Measurements from ENCODE around the gene MEF2D.
A peak's percentile ranks its signal among the peaks of the same experiment; 100 is the strongest.

Gene MEF2D

DNA sequence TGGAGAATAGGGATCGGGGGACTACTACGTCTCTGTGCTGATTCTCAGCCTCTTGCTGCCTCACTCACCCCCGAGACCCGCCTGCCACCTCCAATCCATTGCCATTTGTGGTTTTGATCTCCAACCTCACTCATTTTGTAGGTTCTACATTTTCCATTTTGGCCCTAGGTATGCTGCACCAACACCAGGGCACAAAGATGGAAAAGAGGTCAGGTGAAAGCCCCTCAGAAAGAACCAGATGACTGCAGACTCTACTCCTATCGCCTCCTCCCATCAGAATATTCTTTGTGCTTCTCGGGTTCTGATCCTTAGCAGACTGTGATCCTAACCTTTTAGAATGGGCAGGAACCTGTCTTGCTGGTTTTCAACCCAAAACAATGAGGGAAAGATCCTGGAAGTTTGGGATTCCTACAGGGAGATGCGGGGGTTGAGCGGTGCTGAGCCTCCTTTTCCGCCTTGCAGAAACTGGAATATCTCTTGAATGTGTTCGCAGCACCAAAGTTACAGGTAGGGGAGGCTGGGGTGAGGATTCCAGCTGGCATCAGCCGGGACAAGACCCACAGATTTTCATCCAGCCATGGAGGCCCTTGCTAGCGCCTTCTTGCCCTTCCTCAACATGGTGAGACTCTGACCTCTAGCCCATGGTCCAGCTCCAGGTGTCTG is 78.5 kb downstream of the MEF2D start:
- no peak for DNase-seq

DNA sequence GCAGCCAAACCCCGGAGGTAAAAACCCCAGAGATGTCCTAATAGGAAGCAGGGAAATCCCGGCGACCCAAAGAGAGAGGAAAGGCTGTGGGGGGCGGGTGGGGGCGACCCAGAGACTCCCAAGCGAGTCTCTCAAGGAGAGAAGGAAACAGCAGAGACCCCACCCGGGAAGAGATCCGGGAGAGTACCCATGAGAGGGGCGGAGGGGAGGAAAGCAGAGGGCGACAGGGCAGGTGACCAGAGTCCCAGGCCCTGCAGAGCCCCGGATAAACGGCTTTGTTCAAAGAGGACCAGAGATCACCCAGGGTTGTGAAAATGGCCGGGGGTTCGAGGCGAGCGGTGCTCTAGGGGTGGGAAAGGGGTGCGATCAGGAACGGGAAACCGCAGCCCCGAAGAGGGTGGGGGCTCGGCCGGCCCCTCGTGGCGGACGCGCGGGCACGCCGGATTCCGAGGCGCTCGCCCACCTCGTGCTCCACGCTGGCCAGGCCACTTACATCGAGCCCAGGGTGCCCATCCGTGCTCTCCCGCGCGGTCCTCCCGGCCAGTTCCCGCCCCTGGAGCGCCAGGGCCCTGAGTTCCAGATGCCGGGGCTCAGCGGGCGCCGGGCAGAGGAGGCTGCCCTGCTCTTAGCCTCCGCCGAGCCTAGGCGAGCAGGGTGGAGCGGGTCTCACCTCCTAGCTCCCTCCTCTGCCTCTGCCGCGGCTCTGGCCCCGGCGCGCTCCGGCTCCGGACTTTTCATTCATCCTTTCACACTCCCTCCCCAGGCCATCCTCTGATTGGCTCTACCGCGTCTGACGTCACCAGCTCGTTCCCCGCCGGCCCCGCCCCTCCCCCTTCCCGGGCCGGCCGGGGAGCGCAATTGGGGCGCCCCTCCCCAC is 79.3 kb downstream of the MEF2D start:
- DNase-seq = peak; percentile 48

DNA sequence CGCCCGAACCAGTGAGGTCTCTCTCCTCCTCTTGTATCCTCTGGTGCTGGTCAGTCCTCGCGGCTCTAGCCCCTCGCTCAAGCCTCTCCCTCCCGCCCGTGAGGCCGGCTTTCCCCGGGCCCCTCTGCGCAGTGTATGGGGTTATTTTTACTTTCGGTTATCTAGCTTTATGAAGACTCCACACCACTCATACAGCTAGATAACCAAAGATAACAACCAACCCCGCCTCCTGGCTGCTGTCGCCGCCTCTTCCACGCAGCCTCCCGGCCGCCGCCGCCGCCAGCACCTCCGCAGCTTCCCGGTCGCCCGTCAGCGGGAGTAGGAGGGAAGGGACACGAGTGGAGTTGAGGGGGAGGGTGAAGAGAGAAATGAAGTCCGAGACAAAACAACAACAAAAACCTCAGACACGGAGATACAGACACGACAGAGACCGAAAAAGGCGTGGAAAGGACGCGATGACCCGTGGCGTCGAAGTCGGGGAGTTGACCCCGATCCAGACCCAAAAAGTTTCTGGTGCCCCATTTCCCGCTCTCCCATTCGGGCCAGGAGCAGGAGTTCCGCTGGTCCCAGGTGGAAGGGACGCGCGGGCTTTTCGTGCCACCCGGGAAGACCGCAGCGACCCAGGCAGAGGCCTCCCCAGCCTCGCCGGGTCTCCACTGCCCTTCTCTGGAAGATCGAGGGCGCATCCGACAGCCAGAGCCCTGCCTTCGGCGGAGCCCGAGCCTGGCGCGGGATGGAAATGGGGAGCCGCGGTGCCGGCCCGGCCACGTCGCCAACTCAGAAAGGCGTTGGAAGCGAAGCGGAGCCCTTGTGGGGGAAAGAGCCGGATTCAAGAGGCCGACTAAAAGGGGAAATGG is 80.1 kb downstream of the MEF2D start:
- DNase-seq = no peak

DNA sequence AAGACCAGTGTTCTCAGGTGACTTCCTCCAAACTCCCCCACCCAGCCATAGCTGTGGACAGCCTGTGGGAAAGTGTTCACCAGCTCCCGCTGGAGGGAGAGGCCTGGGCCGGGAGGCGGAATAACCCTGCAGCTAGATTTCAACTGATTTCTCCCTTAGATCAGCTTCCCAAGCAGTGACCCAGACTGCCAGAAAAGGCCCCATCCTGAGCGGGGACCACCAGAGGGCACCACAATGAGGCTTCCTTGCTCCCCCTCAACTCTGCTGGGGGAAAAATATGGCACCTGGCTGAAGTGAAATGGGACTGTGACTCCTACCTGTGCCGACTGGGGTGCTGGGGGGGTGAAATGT is 80.7 kb downstream of the MEF2D start:
- no peak for DNase-seq

DNA sequence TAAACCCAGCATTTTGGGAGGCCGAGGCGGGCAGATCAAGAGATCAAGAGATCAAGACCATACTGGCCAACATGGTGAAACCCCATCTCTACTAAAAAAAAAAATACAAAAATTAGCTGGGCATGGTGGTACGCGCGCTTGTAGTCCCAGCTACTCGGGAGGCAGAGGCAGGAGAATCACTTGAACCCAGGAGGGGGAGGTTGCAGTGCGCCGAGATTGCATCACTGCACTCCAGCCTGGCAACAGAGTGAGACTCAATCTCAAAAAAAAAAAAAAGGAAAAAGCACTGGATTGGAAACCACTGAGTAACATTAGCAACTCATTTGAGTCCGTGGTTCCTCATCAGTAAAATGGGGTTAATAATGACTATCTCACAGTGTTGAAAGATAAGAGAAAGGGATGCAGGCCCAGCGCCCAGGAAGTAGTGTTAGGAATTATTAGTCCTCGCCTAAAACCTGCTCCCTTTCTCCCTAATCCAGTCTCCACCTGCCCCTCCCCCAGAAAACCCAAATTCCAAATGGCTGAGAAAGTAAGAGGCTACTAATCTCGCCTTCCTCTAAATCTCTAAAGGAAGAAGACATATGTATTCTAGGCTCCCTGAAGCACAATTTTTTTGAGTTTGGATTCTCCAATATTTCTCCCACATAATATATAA is 82.0 kb downstream of the MEF2D start:
- no peak for DNase-seq

DNA sequence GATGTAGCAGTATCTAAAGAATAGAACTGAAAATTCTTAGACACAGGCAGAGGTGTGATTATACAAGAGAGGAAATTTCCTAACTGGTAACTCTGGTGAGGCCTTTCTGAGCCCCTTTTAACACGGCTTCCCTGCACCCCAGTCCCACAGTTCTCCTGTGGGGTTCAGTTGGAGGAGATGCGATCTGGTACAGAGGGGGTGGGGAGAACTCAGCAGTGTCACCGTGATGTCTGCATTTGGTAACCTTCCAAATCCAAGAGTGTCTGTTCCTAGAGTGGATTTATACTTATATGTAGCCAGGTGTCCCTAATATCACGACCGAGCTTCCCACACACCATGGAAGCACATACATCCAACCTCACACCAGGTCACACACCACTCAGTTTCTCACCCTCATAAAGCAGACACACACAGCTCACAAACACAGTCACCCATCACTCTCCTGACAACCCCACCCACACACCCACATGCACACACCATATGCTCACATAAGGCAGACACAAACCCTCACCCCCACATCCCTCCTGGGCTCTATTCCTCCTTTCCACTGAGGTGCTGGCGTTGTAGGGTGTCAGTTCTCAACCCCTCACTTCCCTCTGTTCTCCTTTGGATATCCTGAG is 83.1 kb downstream of the MEF2D start:
- no peak for DNase-seq

DNA sequence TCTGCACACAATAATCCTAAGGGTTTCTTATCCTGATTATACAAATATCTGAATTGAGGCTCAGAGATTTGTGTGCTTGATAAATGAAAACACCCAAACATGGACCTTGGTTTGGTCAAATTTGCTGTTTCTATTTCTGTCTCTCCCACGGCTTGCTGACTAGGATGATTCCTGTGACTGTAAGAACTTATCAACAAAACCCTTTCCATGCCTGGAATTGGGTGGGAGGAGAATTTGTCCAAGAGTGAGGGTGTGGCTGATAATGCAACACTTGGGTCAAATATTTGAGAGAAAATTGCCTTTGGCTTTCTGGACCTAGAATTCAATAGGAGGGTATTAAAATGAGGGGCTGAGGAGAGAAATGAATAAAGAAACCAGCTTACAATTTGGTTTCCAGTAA is 83.6 kb downstream of the MEF2D start:
- no peak for DNase-seq

DNA sequence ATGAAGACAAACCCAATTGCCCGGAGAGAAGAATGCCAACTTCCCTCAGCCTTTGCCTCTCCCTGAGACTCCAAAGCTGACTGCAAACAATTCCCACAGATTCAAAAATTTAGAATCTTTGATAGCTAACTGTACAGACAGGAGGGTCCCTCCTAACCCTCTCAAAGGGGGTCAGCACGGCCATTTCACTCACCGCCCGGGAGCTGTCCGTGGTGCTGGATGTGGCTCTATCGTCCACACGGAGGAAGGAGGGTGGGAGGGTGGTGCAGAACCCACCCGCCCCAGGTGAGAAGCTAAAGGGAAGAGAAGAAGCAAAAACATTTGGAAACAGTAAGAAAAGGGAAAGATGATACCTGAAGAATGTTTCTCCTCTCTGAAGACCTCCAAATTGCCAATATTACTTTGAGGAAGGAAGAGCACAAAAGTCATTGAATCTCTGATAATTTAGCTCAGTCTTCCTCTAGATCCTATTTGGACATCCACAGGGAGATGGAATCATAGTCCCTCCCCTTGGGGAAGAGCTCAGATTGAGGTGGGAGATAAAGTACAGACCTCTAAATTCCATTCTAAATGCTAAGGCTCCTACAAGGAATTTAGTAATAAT is 86.0 kb downstream of the MEF2D start:
- no peak for DNase-seq

Measured in NCI-H524 treated with DMSO at 0.1 percent for 48 hours (cell line).